Motor neuron (in vitro differentiated cells): ENCODE data around the gene TDG. TPM values are rescaled to one million over a fixed set of nuclear protein-coding genes. Genes with fewer than 3 reads are reported as not detected.
"Not testable (repeated sequence)": the region's sequence is repeated elsewhere in the genome, so short reads cannot be mapped to it uniquely, and the experiment has no call there.

Experiments
- ATAC-seq, 8 experiments: fragments of 200-7000 bp; cut with Tn5 transposase; replicated peaks in 6 of 8; 2 replicates each; pipeline ENCODE4 v1.8.0; 2021; ENCODE audit warnings: mild to moderate bottlenecking in 8 of 8, moderate library complexity in 8 of 8
- H3K27ac ChIP-seq, 2 donors: fragments of 250-450 bp; sonication (Bioruptor Pico); 2 replicates each; pipeline ENCODE4 v1.9.0; 2021; ENCODE audit warnings: antibody characterized with exemption in 2 of 2, mild to moderate bottlenecking in 2 of 2, moderate library complexity in 1 of 2
- H3K4me1 ChIP-seq, 2 donors: fragments of 250-450 bp; sonication (Bioruptor Pico); replicated peaks in 1 of 2; 2 replicates each; pipeline ENCODE4 v1.6.1; 2021; ENCODE audit warnings: antibody characterized with exemption in 2 of 2, mild to moderate bottlenecking in 2 of 2, moderate library complexity in 1 of 2
- H3K4me3 ChIP-seq, 5 donors: fragments of 250-450 bp; sonication (Bioruptor Pico); 2 replicates each; pipeline ENCODE4 v1.9.0; 2021; ENCODE audit warnings: antibody characterized with exemption in 5 of 5, mild to moderate bottlenecking in 5 of 5, moderate library complexity in 4 of 5
- WGBS, 10 experiments: fragments of 450-650 bp; shearing (Covaris generic); methylation state at CpG; one replicate each; pipeline ENCODE4 v1.0.0; 2022; 5-methylcytosine and 5-hydroxymethylcytosine counted together
- in situ Hi-C, 9 experiments: fragments of 400-800 bp; cut with MboI; loops; one replicate each; pipeline ENCODE4 v1.15.0; 2021; ENCODE audit warnings: low sequenced_read_pairs in 9 of 9, low pct_unique_long_range_greater_than_20kb in 2 of 9; ENCODE audit not compliant: unreplicated experiment in 9 of 9
- total RNA-seq, 8 experiments: library from RNA; unstranded; fragments of 300-600 nt; gene quantifications; 2 replicates each; pipeline versions ENCODE4 v1.2.3 to v1.2.4, GENCODE V29; 2022

The TDG gene
- total RNA-seq, 8 experiments from 2014 or later, result 21.5 to 49.3 (median 32.8) TPM

- in situ Hi-C loops, ATAC-seq, H3K4me3 ChIP-seq, H3K27ac ChIP-seq, H3K4me1 ChIP-seq: not testable (repeated sequence)
- WGBS, 10 experiments, result 20 to 83% (median 68%) methylated on average over 1 to 2 of the region's 2 CpGs; no CpG with 5 or more reads in 4 of the 10 experiments
Observed at GRCh38 chr12:104036143-104036542, 70.5 kb downstream of the TDG start.

Other genes starting within 250 kb of the TDG start
- gene NT5DC3, start 124.6 kb upstream of the TDG start, total RNA-seq, result 1 to 10 TPM; 1.0 to 7.5 (median 3.3) TPM
- 100 to 1,000 TPM; 232 to 997 (median 542) TPM for gene HSP90B1, start 35.5 kb upstream of the TDG start, total RNA-seq
- gene GLT8D2, start 84.3 kb downstream of the TDG start, total RNA-seq, result 10 to 100 TPM in 2 of 8 experiments, 1 to 10 TPM in 6; 1.3 to 31.2 (median 3.4) TPM
- gene HCFC2, start 98.7 kb downstream of the TDG start, total RNA-seq, result 10 to 100 TPM; 10.1 to 25.0 (median 16.8) TPM
- 10 to 100 TPM in 7 of 8 experiments, 1 to 10 TPM in 1; 8.3 to 25.7 (median 25.2) TPM for gene NFYB, start 172.3 kb downstream of the TDG start, total RNA-seq
- gene TXNRD1, start 249.9 kb downstream of the TDG start, total RNA-seq, result 100 to 1,000 TPM in 3 of 8 experiments, 10 to 100 TPM in 5; 42.8 to 219 (median 87.5) TPM